Colonic mucosa (tissue), 4 donors: ENCODE results near the gene C3orf85. TPM values are rescaled to one million over a fixed set of nuclear protein-coding genes. Genes with fewer than 3 reads are reported as not detected.
"Not testable (repeated sequence)": the region's sequence is repeated elsewhere in the genome, so short reads cannot be mapped to it uniquely, and the experiment has no call there.

Experiments
- DNase-seq: peaks from one replicate; pipeline ENCODE4 v3.0.0-alpha.2; 2020
- H3K27ac ChIP-seq: fragments of 200-600 bp; one replicate; pipeline ENCODE4 v1.8.0; 2021
- H3K27me3 ChIP-seq: fragments of 200-600 bp; one replicate; pipeline ENCODE4 v1.8.0; 2021
- H3K36me3 ChIP-seq: fragments of 200-600 bp; one replicate; pipeline ENCODE4 v1.8.0; 2021
- H3K4me1 ChIP-seq: fragments of 200-600 bp; one replicate; pipeline ENCODE4 v1.8.0; 2021; ENCODE audit warnings: mild to moderate bottlenecking
- H3K4me3 ChIP-seq: fragments of 200-600 bp; one replicate; pipeline ENCODE4 v1.8.0; 2021
- H3K9ac ChIP-seq, 2 donors: one replicate each; pipeline ENCODE4 v1.7.0; 2013; ENCODE audit warnings: control low read depth in 2 of 2, low read depth in 2 of 2, low read length in 2 of 2
- H3K9me3 ChIP-seq: fragments of 200-600 bp; one replicate; pipeline ENCODE4 v1.8.0; 2021
- intact Hi-C: fragments of 100-400 bp; cut with DNase I; formaldehyde crosslinking; loops from one replicate; pipeline ENCODE4 v1.14.1; 2022
- total RNA-seq, 2 donors: library from RNA; stranded (reverse); fragmentation: NEBNext Ultra II Directional in 1 of 2; extraction: Animal tissue kit (Norgen Biotek cat#: 25700) in 1 of 2; gene quantifications; one replicate each; pipeline ENCODE4 v1.2.1, GENCODE V29; 2021
- TF ChIP-seq, protein P1 (sequence below): fragments of 200-600 bp; IDR thresholded peaks from one replicate; pipeline ENCODE4 v1.8.0; 2022; ENCODE audit warnings: antibody characterized with exemption, mild to moderate bottlenecking
- donor health status: healthy.
- donor health status: DM: no; HTN: no; CAD: no.
- donor health status: DM: no; HTN: no; CAD: no.

Gene C3orf85
- total RNA-seq, 2 donors from 2014 or later = 10.5 to 18.8 TPM

DNA sequence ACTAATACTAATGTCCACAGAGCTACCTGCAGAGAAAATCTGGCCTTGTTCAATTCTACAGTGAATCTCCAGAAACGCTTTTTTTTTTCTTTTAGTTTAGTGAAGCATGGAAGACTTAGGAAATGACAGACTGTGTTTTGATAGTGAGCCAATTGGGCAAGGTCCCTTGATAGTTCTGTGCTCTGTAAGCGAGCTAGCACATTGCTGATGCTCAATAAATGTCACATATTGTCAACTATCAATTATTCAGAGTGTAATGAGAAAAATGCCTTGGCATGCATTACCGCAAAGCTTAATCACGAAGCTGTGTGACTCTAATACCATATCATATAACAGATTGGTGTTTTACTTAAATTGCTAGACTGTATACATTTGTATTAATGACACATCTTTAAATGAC, 5.2 kb upstream of the C3orf85 start:
- Histone ChIP-seq H3K27ac (no peak overlapping the region), H3K4me1 (no peaks in the 10 kb centered on the region), H3K27me3 (no peaks in the 10 kb centered on the region), H3K9ac (no peak overlapping the region), H3K36me3 (no peaks in the 10 kb centered on the region), H3K4me3 (no peak overlapping the region), H3K9me3 (no peaks in the 10 kb centered on the region)
- TF ChIP-seq, protein P1, sequence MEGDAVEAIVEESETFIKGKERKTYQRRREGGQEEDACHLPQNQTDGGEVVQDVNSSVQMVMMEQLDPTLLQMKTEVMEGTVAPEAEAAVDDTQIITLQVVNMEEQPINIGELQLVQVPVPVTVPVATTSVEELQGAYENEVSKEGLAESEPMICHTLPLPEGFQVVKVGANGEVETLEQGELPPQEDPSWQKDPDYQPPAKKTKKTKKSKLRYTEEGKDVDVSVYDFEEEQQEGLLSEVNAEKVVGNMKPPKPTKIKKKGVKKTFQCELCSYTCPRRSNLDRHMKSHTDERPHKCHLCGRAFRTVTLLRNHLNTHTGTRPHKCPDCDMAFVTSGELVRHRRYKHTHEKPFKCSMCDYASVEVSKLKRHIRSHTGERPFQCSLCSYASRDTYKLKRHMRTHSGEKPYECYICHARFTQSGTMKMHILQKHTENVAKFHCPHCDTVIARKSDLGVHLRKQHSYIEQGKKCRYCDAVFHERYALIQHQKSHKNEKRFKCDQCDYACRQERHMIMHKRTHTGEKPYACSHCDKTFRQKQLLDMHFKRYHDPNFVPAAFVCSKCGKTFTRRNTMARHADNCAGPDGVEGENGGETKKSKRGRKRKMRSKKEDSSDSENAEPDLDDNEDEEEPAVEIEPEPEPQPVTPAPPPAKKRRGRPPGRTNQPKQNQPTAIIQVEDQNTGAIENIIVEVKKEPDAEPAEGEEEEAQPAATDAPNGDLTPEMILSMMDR = no peak
- DNase-seq = no peak
- intact Hi-C loops = no loop called here

DNA sequence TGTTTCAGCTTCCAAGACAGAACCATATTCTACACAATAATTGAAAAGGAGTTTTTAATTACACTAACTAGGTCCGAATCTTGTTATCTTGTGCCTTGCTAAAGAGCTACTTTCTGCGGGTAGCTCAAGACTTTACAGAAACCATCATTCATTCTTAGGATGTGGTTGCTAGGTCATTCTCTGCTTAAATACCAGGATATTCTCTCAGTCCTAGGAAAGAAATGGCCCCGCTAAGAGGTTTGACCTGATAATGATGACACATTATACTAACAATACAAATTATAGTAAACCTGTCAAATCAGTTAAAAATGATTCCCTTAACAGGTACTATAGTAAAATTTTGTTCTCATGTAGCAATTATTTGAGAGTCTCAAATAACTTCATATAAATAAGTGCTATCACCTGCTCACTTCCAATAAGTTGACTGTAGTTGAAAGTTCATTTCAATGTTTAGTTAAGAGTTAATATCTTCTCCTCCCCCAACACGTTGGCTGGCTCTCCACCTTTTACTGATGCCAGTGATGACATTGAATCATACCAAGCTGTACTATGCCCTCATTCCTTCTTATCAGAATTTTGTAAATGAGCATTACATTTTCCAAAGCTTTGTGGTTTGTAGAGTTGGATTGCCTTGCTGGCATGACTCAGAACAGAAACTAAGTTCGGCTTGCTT, 3.6 kb upstream of the C3orf85 start:
- TF ChIP-seq, protein P1 = no peak
- intact Hi-C loops = no loop called here
- H3K9me3 ChIP-seq = no peaks in the 10 kb centered on the region
- H3K36me3 ChIP-seq = no peaks in the 10 kb centered on the region
- DNase-seq = peak; percentile 59
- no peaks in the 10 kb centered on the region for H3K27me3 ChIP-seq
- H3K4me3 ChIP-seq = no peak overlapping the region
- no peaks in the 10 kb centered on the region for H3K4me1 ChIP-seq
- peak overlapping the region; percentile 67 for H3K27ac ChIP-seq
- H3K9ac ChIP-seq = no peak overlapping the region

DNA sequence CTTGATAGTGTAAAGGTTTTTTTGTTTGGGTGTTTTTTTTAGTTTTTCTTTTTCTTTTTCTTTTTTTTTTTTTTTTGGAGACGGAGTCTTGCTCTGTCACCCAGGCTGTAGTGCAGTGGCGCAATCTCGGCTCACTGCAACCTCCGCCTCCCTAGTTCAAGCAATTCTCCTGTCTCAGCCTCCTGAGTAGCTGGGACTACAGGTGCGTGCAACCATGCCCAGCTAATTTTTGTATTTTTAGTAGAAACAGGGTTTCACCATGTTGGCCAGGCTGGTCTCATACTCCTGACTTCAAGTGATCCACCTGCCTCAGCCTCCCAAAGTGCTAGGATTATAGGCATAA, 3.1 kb upstream of the C3orf85 start:
- H3K9ac ChIP-seq, DNase-seq, H3K9me3 ChIP-seq, H3K4me1 ChIP-seq, H3K36me3 ChIP-seq, intact Hi-C loops, H3K27me3 ChIP-seq, H3K4me3 ChIP-seq: not testable (repeated sequence)
- H3K27ac ChIP-seq = peak overlapping the region; percentile 67

DNA sequence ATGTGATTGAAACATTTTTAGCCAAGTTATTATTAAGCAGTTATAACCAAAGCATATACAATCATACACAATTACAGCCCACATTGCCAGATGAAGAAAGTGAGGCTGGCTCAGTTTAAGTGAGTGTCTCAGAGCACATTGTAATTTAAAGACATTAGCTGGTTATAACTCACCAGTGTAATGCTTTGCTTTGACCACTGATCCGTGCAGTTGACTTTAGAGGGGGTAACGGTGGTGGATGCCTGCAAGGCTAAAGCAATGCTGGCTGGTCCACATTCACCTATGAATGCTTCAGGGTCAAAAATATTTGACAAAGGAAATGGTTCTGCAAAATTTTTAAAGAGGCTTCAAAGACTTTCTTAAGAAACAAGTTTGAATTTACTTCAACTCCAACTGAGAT, 1.2 kb downstream of the C3orf85 start:
- no peaks in the 10 kb centered on the region for H3K9me3 ChIP-seq
- no peaks in the 10 kb centered on the region for H3K36me3 ChIP-seq
- no peaks in the 10 kb centered on the region for H3K4me1 ChIP-seq
- H3K4me3 ChIP-seq = no peak overlapping the region
- H3K9ac ChIP-seq = no peak overlapping the region
- TF ChIP-seq, protein P1 = no peak
- no peaks in the 10 kb centered on the region for H3K27me3 ChIP-seq
- no peak overlapping the region for H3K27ac ChIP-seq
- intact Hi-C loops = no loop called here
- no peak for DNase-seq

DNA sequence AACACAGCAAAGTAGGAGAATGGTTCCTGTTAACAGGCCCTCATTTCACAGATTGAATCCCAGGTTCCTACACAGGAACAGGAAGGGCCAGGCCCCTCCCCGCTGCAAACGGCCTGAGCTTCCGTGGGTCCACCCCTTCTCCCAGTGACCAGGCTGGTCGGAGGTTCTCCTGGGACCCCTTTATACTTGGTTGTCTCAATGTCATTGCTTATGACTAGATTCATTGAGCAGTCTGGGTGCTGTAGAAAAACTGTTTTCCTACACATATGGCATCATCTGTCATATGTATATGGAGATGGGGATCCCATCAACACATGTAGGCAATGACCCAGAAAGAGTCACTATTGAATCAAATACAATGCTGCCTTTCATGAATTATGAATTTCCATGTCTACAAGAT, 3.8 kb downstream of the C3orf85 start:
- Histone ChIP-seq H3K36me3 (no peaks in the 10 kb centered on the region), H3K4me1 (no peaks in the 10 kb centered on the region), H3K9me3 (no peaks in the 10 kb centered on the region), H3K4me3 (no peak overlapping the region), H3K9ac (no peak overlapping the region), H3K27me3 (no peaks in the 10 kb centered on the region), H3K27ac (no peak overlapping the region)
- no peak for DNase-seq
- intact Hi-C loops = no loop called here
- TF ChIP-seq, protein P1 = no peak

DNA sequence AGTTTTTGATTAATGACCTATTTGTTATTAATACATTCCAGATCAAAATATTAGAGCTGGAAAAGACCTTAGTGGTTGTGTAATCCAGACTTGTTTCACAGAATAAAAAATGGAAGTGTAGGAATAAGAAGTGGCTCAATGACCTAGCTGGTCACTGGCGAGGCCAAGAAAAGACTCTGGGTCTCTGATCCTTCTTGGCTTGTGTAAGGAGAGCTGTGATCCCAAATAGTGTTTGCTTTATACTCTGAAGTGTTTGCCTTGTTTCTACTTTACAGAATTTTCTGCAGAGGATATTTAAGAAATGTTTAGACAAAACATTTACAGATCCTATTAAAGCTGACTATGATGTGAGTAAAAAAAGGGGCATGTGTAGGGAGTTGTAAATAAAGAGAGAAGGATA, 7.1 kb downstream of the C3orf85 start:
- no peak overlapping the region for H3K4me3 ChIP-seq
- DNase-seq = no peak
- no peaks in the 10 kb centered on the region for H3K27me3 ChIP-seq
- no peaks in the 10 kb centered on the region for H3K9me3 ChIP-seq
- no peak overlapping the region for H3K9ac ChIP-seq
- intact Hi-C loops = no loop called here
- no peaks in the 10 kb centered on the region for H3K4me1 ChIP-seq
- no peaks in the 10 kb centered on the region for H3K36me3 ChIP-seq
- TF ChIP-seq, protein P1 = no peak
- no peak overlapping the region for H3K27ac ChIP-seq
